Inferior parietal cortex (tissue), 1 donor: ENCODE data around the gene TBX4.
"Not testable (repeated sequence)": the region's sequence is repeated elsewhere in the genome, so short reads cannot be mapped to it uniquely, and the experiment has no call there.

Experiments used
- DNase-seq: peaks from one replicate; pipeline ENCODE4 v3.0.0-alpha.2; 2016; ENCODE audit errors: extremely low spot score

The TBX4 gene

DNA sequence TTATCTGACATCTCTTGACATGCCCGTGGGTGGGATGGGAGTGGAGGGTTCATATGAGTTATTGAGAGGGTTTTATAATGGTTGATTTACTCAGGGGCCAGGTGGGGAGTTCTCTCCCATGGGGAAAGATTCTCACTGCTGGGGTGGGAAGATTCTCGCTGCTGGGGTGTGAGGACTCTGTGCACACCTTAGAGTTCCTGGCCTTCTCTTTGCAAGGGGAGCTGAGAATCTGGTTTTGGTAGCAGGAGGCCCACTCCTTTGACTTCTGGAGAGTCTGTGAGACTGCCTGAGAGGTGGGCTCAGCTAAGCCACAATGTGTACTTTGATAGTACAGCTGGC, 31.5 kb downstream of the TBX4 start:
- DNase-seq = no peak

DNA sequence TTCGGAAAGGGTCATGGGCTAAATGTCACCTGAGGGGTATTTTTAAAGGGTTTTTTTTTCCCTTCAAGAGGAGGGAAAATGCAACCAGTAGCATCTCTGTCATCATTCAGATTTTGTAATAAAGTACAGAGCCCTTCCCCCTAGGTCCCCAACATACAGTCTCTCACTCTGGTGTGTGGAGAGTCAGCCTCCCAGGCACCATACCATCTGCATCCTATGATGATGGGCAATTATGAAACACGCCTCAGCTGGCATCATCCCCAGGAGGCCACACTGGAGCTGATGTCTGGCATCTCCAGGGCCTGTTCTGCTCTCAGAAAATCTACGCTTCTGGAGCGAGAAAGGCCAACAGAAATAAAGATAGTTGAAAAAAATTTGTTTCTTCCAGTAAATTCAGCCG, 32.0 kb downstream of the TBX4 start:
- DNase-seq = no peak

GRCh38 chr17:61485067-61485775, 33.0 kb downstream of the TBX4 start:
- DNase-seq = no peak

DNA sequence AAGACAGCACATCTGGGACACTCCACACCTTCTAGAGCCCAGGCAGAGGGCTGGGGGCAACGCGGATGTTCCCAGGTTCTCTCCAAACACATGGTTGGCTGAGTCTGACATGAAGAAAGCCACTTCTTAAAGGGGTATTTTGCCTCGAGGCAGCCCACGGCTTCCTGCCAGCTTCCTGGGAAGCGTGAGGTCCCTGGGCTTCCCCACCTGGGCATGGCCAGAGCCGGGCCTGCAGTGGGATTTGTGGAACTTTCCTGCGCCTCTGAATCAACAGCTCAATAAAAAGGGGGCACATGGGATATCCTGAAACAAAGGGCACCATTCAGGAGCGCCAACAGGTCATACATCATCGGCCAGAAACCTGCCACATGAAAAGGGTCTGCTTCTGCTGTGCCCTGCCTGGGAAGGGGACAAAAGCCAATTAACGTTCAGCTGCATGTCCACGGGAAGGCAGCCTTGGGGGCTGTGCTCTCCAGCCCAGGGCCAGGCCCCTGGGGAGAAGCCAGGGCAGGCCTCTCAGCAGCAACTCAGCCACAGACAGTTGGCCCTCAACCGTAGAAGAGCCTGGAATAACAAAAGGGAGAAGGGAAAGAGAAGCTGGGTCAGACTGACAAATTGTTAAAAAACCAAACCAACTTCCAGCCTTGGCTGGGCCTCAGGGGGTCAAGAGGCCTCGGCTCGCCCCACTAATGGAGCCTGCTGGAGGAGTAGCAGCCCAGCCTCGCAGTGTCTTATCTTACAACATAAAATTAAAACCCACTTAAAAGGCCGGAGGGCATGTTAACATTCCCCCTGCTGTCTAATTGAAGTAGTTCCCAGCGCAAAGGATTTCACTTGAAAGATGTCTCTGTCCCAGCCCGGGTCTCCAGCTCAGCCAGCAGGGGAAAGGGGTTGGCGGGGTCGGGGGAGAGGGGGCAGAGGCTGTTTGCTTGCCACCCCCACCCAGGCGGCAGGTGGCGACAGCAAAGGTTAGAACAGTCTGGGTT, 34.2 kb downstream of the TBX4 start:
- no peak for DNase-seq

GRCh38 chr17:61487161-61487988, 35.2 kb downstream of the TBX4 start:
- DNase-seq = no peak

DNA sequence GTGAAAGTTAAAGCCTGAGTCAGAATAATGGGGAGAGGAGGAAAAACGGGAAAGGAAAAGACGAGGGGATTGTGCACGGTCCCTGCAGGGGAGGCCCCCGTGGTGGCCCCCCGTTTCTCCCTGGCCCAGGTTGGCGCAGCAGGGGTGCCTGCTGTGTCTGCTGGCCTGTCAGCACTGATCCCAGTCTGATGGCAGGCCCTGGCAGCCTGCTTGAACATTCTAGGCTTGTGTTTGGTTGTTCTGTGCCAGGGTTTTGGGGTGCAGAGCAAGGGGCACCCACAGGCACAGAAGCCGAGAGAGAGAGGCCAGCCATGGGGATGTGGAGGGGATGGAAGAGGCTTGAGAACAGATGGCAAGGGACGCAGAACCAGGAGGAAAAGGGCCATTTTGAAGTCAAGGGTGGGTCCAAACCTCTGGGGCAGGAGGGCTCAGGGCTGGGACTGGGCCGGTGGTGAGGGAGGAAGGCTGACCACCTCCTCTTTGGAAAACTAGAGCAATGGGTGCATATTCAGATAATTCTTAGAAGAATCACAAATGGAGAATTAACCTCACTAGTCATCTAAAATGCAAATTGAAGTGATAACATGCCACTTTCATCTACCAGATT, 35.9 kb downstream of the TBX4 start:
- DNase-seq = no peak

DNA sequence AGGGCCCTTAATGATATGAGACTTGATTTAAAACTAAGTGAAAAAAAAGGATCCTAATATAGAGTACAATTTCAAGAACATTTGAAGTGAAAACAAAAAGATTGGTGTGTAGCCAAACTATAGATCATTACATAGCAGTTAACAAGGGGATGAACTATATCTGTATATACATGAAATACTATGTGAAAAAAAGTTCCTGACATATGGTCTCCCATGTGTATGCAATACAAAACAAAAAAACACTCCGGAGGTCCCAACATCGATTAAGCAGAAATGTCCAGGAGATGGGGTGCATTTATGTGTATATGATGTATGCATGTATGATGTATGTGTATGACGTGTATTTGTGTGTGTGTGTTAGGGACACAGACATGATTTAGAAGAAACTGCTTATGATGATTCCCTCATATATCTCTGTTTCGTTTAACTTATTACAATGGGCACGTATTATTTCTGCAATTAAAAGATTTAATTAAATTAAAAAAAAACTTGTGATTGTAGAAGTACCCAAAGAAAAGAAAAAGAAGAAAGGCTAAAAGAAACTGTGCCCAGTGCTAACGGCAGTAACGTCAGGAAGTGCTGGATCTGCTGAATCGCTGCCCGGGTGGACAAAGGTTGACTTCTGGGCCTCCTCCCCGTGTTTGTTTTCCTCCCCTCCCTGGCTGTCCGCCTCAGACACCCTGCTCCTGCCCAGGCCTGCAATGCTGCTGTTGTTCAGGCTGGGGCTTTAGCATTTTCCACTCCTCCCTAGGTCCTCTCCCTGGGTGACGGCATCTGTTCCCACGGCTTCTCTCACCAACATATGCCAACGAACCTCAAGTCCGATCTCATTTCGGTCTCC, 36.9 kb downstream of the TBX4 start:
- DNase-seq = no peak

DNA sequence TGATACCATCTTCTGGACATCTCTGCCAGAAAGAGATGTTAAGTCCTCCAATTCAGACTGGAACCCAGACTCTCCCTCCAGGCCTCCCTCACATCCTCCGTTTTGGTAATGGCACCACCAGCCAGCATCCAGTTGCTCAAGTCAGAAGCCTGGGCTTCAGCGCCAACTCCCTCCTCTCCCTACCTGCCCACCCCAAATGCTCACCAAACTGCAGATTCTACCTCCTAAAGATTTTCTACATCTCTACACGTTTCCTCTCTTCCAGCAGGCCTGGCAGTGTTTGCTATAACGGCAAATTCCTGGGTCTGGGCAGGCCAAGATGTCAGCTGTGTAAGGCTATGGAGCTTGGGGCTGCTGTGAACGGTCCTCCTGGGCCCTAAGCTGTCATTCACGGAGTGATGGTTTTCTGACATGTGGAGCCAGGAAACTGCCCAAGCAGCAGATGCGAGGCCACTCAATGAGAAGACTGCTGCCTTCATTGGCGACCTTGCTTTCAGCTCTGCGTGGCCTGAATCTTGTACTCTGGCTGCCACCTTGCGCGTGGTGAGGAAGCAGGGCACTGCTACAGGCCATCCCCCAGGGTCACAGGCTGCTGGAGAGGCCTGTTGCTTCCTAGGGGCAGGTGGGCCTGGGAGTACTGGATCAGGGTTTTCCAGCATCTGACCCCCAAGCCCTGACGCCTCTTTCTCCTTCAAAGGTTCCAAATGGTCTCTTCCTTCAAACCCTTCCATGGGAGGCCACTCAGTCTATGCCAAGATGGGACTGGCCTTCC, 37.7 kb downstream of the TBX4 start:
- no peak for DNase-seq

GRCh38 chr17:61490540-61490975, 38.3 kb downstream of the TBX4 start:
- DNase-seq = no peak

DNA sequence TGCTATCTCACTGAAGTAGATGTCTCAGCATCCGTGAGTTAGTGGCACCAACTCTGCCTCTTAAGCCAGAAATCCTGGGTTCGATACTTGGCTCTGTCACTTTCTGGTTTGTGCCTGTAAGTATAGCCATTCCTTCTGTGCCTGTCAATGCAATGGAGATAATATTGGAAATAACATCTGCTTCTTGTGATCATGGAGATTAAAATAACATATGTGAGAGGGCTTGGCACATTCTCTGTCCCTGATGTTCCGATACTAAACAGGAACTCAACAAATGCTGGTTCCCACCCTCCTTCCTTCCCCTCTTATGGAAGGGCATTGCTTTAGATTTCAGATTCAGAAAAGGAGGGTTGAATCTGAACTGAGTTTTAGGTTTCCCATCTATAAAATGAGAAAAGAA, 39.8 kb downstream of the TBX4 start:
- no peak for DNase-seq

- no peak for DNase-seq
Observed at GRCh38 chr17:61492759-61493526, 40.7 kb downstream of the TBX4 start.

DNA sequence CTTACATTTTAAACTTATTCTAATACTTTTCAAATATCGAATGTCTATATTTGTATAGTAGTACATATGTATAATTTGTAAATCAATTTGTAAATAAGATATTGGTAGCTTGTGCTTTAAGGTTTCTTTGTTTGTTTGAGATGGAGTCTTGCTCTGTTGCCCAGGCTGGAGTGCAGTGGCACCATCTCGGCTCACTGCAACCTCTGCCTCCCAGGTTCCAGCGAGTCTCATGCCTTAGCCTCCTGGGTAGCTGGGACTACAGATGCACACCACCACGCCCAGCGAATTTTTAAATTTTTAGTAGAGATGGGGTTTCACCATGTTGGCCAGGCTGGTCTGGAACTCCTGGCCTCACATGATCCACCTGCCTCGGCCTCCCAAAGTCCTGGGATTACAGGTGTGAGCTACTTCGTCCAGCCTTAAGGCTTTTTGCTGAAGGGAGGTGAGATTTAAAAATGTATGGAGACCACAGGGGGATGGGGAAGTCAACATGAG, 41.7 kb downstream of the TBX4 start:
- not testable (repeated sequence) for DNase-seq

DNA sequence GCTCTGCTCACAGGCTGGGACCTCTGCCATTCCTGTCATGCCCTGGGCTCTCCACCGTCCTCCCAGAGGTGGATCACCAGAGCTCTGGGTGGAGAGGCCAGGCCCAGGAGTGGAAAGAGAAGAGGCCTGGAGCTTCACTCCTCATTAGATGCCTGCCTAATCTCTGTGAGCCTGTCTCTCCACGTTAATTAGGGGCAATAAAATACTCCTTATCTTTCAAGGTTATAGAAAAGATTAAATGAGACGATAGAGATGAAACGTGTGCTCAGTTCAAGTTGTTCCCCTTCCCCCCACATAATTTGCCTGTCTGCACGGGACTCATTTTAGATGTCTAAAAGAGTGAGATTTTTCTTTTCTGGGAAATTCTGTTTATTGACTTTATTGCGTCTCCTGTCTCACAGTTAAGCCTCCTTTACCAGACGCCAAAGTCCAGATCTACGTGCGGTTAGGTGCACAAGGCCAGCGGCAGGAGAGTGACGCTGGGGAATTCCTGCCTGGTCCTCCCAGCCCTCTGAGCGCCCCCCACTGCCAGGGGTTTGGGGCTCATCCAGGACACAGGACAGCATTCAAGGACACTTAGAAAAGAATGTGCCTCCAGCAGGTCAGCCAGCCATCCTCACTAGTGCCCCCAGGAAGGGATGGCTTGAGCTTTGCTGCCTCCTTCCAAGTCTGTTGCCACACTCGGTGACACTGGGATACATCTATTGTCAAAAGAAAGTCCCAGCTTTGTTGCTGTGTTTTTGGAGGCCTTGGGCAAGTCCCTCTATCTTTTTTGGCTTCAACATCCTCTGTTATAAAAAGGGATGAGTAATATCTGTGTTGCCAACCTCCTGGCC, 42.3 kb downstream of the TBX4 start:
- DNase-seq = no peak

GRCh38 chr17:61495161-61495857, 43.1 kb downstream of the TBX4 start:
- DNase-seq = no peak

DNA sequence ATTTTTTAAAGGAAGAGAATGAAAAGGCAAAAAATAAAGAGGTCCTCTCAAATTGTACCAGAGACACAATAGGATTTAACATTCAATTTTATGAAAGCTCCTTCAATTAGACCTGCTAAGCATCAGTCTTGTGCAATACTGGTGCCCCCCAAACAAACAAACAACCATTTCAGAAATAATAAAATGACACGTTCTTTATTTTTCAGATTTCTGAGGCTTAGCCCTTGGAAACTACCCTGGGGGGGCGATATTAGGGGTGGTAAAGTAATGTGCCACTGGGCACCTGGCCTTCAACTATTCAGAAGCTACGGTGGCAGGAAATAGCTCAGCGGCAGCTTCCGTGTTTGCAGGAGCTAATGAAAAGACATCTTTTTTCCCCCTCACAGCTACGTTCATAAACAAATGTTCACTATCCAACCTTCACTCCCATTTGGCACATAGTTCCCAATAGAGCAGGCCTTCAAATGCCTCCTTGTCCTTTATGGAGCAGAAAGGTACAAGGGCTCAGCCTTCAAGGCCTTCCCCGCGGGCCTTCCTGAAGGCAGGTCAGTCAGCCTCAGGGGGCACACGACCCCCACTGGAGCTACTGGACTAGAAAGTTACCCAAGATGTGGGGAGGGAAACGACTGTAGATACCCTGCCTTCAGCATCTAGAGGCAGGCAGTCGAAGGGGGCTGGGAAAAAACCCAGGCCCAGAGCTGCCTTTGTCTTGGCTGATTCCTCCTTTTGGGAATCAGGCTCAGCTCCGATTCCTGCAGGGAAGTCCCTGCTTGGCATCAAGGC, 44.1 kb downstream of the TBX4 start:
- DNase-seq = no peak

DNA sequence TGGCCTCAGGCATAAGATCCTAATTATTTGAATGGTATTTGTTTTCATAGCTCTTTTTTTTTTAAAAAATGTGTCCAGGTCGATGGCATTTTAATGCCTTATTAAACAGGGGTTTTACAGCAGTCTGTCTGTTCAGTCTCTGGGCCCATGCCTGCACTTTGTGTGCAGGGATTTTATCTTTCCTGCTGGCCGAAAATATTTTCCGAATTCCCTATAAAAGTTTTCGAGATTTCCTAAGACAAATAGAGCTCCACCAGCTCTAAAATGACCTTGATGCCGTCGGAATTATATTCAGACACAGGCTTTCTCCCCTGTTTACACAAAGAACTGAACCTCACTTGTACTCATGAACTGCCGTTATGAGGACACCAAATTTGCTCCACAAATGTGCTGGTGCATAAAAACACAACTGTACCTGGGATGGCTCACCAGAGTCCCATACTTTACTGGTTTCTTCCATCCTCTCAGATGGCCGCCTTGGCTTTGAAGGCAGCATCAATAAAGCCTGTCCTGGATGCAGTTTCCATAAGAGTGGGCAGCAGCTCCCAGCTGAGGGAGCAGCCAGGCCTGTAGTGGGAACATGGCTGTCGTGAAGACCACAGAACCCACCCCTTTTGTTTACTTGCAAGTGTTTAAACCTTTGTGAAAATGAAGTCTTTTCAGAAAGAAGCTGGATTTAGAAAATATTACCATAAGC, 44.9 kb downstream of the TBX4 start:
- DNase-seq = no peak
